Brain microvascular endothelial cell (primary cell): ENCODE results near the gene LIMS1.
A peak's percentile ranks its signal among the peaks of the same experiment; 100 is the strongest.

ENCODE experiments used
- DNase-seq: peaks from one replicate; pipeline ENCODE4 v3.0.0-alpha.2; 2020
- H3K27ac ChIP-seq: fragments of 250-450 bp; sonication (Bioruptor Pico); 2 replicates; pipeline ENCODE4 v1.5.1; 2020; ENCODE audit warnings: mild to moderate bottlenecking, moderate library complexity
- H3K27me3 ChIP-seq: fragments of 250-450 bp; sonication (Bioruptor Pico); replicated peaks from 2 replicates; pipeline ENCODE4 v1.5.1; 2020; ENCODE audit warnings: mild to moderate bottlenecking
- H3K36me3 ChIP-seq: fragments of 250-450 bp; sonication (Bioruptor Pico); replicated peaks from 2 replicates; pipeline ENCODE4 v1.5.1; 2020; ENCODE audit warnings: mild to moderate bottlenecking
- H3K4me3 ChIP-seq: 2 replicates; pipeline ENCODE4 v1.5.1; 2011; ENCODE audit warnings: low read depth, mild to moderate bottlenecking, control low read depth, low read length, moderate library complexity
- CTCF ChIP-seq: IDR thresholded peaks from 2 replicates; pipeline ENCODE4 v1.5.1; 2011; ENCODE audit warnings: low read depth, mild to moderate bottlenecking, moderate library complexity, low read length, control low read depth, inconsistent platforms; ENCODE audit errors: missing control alignments
- in situ Hi-C: cut with HindIII; loops from 2 replicates; pipeline ENCODE4 v1.10.0; 2017; ENCODE audit warnings: low sequenced_read_pairs, low pct_ligation_motif_present

LIMS1 gene

GRCh38 chr2:108580050-108580449, 45.8 kb downstream of the LIMS1 start:
- Histone ChIP-seq H3K36me3 (no peaks in the 10 kb centered on the region), H3K4me3 (no peak overlapping the region), H3K27me3 (no peaks in the 10 kb centered on the region), H3K27ac (peak overlapping the region; percentile 65)
- no peak for DNase-seq
- no peak for TF ChIP-seq CTCF
- in situ Hi-C loops = no loop called here

GRCh38 chr2:108583903-108584520, 49.7 kb downstream of the LIMS1 start:
- in situ Hi-C loops = no loop called here
- H3K27ac ChIP-seq = peak overlapping the region; percentile 52
- no peak overlapping the region for H3K4me3 ChIP-seq
- H3K27me3 ChIP-seq = no peaks in the 10 kb centered on the region
- no peaks in the 10 kb centered on the region for H3K36me3 ChIP-seq
- TF ChIP-seq CTCF = peak; percentile 81
- peak; percentile 84 for DNase-seq

- Histone ChIP-seq H3K27ac (peak overlapping the region; percentile 83), H3K27me3 (no peaks in the 10 kb centered on the region), H3K4me3 (no peak overlapping the region), H3K36me3 (no peaks in the 10 kb centered on the region)
- TF ChIP-seq CTCF = no peak
- in situ Hi-C loops = no loop called here
- no peak for DNase-seq
Observed at GRCh38 chr2:108585436-108585835, 51.2 kb downstream of the LIMS1 start.

- H3K27me3 ChIP-seq = no peaks in the 10 kb centered on the region
- DNase-seq = no peak
- TF ChIP-seq CTCF = no peak
- in situ Hi-C loops = no loop called here
- H3K27ac ChIP-seq = peak overlapping the region; percentile 83
- no peaks in the 10 kb centered on the region for H3K36me3 ChIP-seq
- no peak overlapping the region for H3K4me3 ChIP-seq
Observed at GRCh38 chr2:108586116-108586515, 51.8 kb downstream of the LIMS1 start.

GRCh38 chr2:108586631-108587030, 52.4 kb downstream of the LIMS1 start:
- in situ Hi-C loops = no loop called here
- Histone ChIP-seq H3K36me3 (no peaks in the 10 kb centered on the region), H3K27ac (peak overlapping the region; percentile 83)

More at GRCh38 chr2:108586631-108587030, 52.4 kb downstream of the LIMS1 start:
- Histone ChIP-seq H3K27me3 (no peaks in the 10 kb centered on the region), H3K4me3 (no peak overlapping the region)
- no peak for DNase-seq
- no peak for TF ChIP-seq CTCF
